Measurements from ENCODE around the gene MRAP.

The MRAP gene

DNA sequence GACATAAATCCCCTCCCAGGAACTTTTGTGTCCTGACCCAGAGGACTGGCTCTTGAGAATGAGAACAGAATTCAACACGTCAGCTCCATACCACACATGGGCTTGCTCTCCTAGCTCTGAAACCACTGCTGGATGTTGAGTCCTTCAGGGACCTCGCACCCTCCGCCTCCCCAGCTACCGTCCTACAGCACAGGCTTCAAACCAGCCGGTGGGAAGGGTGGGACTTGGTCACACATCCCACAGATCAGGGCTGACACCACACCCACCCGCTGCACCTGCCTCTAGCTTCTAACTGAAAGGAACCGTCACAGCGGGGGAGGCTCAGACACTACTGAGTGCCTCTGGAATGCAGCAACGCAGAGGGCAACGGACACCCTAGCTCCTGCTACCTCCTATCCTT lies 24.0 kb downstream of the MRAP start:
- DNase-seq (ENCODE audit: low spot score), result no peak

DNA sequence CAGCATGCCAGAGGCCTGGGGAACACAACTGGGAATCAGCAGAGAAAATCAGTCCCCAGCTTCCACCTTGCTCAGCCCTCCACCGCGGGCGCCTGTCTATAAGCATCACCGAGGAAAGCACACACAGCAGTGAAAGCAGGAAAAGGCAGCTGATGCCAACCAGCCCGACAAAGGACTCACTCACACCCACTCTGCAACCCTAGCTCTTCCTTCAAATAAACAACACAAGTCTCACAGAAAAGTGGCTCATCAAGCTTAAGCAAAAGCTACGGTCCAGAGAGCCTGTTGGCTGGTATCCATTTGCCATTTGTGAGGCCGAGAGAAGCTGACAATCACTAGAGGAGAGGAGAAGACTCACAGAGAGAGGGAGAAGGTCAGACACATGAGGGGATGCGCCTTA lies 27.1 kb downstream of the MRAP start:
- no peak for DNase-seq (ENCODE audit: low spot score)

DNA sequence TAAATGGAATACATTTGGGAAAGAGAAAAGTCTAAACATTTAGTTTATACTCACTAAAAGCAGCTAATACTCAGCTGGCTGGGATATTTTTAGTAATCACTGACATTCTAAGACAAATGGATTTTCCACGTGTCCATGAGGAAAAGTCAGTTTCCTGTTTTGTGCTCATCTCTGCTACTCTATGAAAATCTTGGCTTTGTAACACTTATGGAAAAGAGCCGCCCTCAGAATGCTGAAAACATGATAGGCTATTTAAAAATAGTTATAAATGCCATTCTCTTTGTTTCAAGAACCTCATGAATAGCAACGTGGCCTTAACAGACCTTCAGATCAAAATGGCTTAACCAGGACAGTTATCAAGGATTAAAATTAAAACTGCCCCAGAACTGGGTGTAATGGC lies 29.9 kb downstream of the MRAP start:
- DNase-seq (ENCODE audit: low spot score), result no peak

DNA sequence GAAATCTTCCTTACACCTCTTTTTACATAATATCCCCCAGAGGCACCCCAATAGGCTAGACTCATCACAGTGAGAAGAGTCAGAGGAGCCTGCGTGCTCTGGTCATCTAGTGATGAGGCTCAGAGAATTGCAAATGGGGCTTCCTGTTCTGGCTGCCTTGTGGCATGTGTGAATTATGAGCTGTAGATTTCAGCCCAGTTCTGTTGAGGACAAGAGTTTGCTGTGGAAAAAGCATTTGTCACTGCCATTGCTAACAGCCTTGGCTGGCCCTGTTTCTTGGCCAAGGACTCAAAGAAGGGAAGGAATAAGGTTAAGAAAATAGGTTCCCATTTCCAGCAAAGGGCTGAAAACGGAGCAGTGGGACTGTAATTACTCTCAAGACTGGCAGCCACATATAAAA lies 30.7 kb downstream of the MRAP start:
- no peak for DNase-seq (ENCODE audit: low spot score)

DNA sequence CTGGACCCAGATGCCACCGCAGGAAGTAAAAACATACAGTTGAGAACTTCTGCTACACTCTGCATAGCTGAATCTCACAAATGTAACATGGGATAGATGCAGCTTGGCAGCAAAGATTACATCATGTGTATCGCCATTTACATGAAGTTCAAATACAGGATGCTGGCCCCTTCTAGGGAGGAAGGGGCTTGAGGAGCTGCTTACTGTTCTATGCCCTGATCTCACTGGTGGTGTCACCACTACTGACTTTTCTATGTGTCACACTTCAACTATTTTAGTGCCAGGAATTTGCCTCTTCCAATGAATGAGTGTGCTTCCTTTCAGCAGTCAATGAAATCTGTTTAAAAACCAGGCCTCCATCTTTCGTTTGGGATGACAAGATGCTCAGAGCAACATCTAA lies 31.1 kb downstream of the MRAP start:
- no peak for DNase-seq (ENCODE audit: low spot score)

DNA sequence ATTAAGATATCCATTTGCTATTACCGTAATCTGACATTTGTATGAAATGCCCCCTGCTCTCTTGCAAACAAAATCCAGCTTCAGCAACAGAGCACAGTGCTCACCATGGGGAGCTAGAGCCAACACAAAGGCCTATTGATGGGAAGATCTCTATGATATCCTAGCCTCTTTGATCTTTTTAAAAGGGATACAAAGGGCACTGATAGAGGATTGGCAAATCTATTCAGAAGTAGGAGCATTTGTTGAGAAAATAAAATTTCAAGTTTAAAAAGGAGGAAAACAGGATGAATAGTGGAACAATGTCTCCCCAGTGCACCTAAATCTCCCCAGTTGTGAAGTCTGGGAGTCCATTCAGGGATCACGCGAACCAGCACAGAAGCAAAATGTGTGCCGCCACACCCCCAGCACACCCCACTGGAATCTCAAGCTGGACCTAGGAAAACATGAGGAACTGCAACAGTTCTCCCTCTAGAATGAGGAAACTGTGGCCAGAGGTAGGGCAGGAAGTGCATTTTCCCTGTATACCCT lies 32.2 kb downstream of the MRAP start:
- no peak for DNase-seq (ENCODE audit: low spot score)

DNA sequence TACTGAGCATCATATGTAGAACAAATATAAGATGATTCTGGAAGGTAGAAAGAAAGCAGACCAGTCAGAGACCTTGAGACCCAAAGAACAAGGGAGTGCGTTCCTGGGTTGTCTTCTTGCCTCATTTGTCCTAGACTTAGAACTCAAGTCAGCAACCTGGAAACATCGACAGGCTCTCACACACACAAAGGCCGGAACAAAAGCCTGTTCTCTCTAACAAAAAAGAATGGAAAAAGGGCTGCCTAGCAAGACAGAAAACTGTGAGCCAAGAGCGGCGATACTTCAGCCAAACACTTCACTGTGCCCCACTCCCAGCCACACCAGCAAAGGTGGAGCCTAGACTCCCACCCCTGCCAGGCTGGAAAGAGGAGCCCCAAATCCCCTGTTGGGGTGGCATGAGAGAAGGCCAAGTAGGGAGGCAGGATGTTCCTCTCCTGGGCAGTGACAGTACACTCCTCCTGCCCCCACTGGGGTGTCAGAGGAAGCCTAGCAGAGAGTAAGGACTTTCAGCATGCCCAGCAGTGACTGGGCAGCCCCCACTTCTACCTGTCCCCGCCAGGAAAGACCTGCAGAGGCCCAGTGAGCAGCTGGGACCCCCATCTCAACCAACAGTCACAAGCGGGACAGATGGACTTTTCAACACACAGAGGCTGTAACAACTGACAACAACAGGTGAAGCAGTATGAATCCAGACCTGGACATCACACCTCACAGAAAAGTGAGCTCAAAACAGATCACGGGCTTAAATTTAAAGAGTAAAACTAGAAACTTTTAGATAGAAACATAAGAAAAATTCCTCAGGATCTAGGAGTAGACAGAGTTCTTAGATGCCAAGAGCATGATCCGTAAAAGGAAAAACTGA lies 33.0 kb downstream of the MRAP start:
- DNase-seq (ENCODE audit: low spot score), result no peak

DNA sequence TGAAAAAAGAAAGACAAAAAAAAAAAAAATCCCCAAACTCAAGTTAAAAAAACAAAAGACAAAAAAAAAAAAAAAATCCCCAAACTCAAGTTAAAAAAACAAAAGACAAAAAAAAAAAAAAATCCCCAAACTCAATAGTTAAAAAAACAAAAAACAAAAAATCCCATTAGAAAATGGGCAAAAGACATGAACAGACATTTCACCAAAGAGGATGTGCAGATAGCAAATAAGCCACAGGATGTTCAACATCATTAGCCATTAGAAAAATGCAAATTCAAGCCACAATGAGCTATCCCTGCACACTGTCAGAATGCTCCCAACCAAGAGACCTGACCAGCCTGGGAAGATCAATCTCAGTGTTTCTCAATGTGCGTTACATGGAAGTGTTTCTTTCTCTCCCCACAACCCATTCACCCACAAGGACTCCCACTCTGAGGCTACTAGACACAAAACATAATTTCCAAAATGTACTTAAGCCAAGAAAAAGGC lies 33.9 kb downstream of the MRAP start:
- no peak for DNase-seq (ENCODE audit: low spot score)

DNA sequence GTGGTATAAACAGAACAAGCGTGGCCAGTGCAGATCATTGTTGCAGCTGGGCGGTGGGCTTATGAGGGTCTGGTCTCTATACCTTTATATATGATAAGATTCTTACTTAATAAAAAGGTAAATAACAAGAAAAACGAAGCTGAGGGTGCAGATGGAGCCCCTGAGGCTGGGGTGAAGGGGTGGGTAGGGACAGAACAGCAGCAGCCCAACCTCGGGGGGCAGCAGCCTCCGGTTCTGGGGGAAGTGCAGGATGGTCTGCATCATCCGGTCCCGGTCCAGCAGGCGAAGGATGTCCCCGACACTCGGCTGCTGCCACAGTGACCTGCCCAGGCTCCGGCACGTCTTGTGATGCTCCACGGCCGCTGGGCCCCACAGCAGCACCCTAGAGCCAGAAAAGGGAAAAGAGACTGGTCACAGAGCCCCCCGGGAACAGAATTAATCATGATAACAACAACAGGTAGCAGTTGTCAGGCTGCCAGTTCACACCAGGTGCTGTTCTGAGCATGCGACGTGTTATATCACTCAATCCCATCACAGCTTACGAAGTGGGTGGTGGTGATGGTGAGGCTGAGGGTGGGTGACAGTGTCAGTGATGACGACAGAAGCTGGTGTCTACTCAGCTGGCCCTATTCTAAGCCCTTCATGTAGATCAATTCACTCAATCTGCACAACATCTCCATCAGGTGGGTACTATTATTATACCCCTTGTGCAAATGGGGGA lies 35.5 kb downstream of the MRAP start:
- no peak for DNase-seq (ENCODE audit: low spot score)

DNA sequence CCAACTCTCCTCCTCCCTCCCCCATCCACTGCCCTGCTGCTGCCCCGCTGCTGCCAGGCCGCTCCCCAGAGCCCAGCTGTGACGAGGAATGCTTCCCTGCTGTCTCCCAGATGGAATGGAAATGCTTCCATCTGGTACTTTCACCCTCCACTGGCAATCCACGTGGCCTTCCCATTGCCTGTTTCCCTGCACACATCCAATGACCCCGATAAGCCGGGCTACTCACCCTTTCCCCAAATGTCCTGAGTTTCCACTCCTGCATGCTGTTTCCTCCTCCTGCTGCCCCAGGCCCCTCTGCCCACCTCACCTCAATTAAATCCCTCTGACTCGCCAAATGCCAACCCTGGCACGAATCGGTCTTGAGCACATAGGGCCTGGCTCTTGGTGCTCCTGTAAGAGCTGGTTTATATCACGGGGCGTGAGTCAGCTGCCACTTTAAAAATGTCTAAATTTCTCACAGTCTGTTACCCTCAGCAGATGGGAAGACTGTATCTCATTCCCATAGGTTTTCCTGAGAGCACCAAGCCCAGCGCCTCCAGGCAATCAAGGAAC lies 36.4 kb downstream of the MRAP start:
- no peak for DNase-seq (ENCODE audit: low spot score)

DNA sequence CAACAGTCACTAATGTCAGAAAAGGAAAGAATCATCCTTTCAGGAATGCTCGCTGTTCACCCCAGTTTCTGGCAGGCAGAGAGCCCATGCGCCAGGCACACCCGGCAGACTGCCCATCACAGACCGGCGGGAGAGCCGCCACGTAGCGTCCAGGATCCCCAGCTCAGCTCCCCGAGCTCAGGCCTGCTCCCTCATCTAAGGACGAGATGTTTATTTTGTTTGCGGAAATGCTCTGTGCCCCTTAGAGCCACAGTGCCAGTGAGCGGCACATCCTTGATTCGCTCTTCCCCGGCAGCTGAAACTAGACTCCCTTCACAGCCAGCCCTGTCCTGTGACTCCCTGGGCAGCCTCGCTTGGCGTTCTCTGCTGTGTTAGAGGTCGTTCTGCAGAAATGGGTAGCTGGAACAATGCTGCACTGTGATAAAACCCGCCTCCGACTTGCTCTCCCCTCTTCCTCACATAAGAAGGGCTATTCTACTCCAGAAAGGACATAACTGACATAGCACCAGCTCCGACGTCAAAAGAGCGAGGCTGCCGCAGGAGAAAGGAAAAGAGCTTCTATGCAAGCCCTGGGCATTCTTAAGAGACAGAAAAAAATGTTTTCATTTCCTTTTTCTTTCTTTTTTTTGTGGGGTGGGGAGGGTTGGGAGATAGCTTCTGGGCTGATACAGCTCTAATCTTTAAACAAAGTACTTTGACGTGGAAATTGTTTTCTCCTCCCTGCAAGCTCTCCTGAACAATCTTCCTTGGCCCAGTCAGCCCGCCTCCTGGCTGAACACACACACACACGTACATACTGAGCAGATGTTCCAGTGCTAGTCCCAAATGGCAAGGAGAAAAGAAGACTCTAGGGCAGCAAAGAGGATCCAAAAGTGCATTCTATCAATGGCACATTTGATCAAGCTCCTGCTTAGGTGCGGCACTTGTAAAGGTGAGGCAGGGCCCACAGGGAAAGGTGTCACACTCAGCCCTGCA lies 37.2 kb downstream of the MRAP start:
- DNase-seq (ENCODE audit: low spot score), result no peak

DNA sequence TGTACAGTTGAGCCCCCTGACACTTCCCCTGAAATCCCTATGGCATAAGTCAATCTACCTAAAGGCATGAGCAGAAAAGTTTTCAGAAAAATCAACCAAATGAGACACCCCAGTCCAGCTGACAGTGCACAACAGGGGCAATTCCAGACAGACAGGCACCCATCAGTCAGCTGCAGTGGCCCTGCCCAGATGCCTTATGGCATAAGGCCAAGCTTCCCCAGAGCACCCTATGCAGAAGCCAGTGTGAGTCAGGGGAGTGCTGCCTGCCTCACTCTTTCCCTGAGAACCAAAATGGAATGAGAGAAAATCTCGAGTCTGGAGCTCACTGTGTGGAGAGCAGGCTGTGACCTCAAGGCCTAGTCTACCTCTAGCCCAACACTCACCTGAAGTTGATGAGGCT lies 38.1 kb downstream of the MRAP start:
- no peak for DNase-seq (ENCODE audit: low spot score)

DNA sequence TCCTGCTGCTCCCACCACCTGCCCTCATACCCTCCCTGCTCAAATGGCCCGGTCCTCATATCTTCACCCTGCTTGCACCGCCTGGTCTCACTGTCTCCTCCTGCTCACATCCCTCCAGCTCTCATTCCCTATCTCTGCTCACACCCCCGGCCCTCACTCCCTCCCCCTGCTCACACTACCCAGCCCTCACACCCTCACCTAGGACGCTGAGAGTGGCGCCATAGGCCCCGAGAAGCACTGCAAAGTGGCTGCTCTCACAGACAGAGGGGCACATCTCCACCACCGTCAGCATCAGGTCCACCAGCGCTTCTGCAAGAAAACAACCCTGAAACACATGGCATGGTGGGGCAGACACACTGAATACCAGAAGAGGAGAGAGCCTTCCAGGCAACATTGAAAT lies 38.6 kb downstream of the MRAP start:
- no peak for DNase-seq (ENCODE audit: low spot score)

DNA sequence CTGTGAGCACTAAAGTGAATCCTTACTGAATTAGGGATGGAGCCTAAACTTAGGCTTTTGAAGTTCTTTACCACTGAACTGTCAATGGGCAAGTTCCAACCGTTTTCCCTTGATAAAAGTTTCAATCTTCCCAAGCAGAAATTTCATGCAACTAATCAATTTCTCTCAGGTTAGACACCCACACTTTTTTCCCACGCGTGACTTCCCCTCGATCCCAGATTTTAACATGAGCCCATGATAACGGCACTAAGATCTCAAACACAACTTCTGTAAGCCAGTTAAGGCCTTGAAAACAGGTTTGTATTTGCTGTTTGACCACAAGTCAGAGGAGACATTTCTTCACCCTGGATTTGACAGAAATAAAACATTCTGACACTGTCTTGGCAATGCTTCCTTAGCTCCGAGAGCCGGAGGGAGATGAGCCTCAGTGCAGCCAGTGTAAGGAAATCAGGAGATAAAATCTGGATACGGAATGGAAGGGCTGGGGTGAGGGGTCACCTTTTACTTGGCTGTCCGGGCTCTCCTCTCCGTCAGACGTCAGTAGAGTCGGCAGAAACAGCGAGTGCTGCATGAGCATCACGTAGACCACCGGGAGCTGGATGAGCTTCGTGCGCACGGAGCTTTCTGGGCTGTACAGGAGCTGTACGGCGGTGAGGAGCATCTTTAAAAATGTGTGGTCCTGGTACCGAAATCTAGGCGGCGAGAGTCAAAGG lies 39.7 kb downstream of the MRAP start:
- DNase-seq (ENCODE audit: low spot score), result no peak

DNA sequence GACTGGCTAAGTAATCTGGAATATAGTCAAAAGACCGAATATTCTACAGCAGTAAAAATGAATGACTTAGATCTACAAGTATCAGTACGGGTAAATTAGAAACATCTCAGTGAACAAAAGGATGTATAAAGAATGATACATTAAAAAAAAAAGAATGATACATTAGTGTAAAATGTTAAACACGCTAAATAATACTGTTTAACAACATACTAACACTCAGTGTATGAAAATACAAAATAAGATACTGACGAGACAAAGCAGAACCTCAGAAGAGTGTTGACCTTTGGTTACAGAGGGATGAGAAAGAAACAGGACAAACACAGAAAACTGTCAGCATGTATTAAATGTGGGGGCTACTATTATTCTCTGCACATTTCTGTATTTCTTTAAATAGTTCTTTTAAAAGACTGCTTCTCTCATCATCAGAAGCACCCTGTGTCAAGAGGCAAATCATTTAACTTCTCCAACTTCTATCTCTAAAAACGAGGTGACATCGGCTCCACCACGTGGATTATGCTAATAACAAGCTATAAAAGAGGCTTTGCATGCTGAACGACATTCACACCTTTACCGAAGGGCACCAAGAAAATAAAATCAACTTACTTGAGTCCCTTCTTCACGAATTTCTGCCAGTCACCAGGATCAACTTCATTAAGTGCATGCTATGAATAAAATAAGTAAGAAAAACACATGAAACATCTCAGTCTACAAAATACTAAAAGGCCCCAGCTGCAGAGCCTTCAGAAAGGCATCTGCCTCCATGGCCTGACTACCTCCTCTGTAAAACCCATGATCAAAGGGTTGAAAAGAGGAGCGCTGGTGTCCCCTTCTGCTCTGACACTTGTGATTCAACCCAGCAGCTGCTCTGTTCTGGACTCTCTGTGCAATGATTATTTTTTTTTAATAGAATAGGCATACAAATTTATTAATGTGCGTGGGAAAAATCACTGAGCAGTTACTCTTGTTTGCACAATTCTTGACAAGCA lies 42.5 kb downstream of the MRAP start:
- DNase-seq (ENCODE audit: low spot score), result no peak

DNA sequence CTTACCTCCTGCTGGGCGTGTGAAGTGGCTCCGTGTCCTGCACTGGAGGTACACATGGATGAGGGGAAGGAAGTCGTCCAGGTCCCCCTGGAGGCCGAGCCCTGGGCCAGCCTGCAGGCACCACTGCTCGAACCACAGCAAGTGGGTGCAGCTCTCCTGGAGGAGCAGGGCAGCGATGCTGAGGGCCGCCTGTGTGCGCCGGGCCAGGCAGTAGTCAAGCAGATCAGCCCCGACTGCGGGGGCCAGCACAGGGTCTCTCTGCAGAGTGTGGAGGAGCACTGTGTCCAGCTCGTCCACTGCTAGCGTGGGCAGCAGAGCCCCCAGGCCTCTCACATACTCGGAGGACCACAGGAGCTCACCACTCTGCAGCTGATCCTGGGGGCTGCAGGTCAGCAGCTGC lies 48.3 kb downstream of the MRAP start:
- DNase-seq (ENCODE audit: low spot score), result no peak

DNA sequence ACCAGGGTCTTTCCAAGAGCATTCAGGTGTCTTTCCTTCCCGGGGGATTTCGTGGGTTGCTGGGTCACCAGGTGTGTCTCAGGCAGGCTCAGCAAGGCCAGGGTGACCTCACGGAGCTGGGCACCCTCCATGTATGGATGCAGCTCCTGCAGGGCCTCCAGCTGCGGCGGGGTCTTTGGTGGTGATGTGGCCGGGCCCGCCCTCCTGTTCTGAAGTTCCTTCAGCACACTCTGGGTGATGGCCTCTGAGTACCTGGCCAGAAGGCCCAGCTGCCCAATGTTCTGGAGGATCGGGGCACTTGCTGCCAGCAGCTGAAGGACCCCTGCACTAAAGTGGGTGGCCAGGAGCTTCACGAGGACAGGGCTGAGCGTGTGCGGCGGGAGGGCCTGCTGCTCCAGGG lies 48.7 kb downstream of the MRAP start:
- no peak for DNase-seq (ENCODE audit: low spot score)

DNA sequence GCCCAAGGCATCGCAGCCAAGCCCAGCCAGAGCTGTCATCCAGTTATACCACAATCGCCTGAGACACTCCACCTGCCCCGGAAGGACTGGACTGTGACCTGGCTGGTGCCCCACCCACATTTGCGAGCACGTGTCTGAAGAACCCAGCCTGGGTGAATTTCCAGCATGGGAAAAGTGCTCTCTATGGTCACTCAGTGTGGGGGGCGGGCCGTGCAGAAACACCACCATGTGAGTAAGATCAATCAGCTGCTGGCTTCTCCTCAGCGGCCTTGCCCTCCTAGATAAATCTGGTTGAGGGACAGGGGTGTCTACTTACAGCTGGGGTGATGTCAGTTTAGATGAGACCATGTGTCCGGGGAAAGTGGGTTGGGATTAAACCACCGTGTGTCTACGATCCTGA lies 49.3 kb downstream of the MRAP start:
- no peak for DNase-seq (ENCODE audit: low spot score)

DNA sequence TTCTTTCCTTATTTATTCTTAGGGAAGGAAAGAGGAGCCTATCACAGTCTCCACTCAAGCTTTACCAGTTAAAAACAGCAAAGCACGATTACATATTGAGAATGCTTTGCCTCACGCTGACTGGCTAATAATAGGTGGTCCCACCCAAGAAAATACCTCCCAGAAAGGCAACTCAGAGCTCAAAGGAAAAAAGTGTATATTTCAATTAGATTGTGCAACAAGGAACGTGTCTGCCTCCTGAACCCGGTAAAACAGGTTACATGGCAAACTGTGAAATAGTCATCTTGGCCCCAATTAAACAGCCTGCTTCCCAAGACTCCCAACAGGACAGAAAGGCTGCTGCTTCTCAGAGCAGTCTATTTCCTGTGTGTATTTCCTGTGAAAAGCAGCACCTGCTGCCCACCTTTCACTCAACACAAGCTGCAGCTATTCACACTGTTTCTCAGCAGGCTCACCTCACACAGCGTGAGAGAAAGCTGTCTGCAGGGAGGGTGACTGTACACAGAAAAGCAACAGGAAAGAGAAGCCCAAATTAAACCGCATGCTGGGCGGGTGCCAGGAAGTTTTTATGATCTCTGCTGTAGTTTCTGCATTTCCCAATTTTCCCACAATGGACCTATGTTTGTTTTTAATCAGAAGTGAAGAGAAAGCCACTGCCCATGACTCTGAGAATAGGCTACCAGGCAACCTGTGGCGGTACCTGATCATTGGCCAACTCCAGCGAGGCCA lies 50.1 kb downstream of the MRAP start:
- no peak for DNase-seq (ENCODE audit: low spot score)
